Activated CD8-positive, alpha-beta memory T cell treated with anti-CD3 and anti-CD28 coated beads for 36 hours (primary cell): ENCODE data around the gene CERK. TPM values are rescaled to one million over a fixed set of nuclear protein-coding genes. Genes with fewer than 3 reads are reported as not detected.

Experiments used
- CTCF ChIA-PET: fragments of 350-600 bp; sonication (Branson Sonifier 250); formaldehyde crosslinking; loops from one replicate; lab custom pipeline; 2021; ENCODE audit warnings: antibody characterized with exemption; lab: Charles Lee
- POLR2A ChIA-PET: fragments of 350-600 bp; sonication (Branson Sonifier 250); formaldehyde crosslinking; loops from one replicate; lab custom pipeline; 2021; ENCODE audit warnings: antibody characterized with exemption; lab: Charles Lee
- total RNA-seq, 2 experiments: library from RNA; stranded (reverse); gene quantifications; one replicate each; pipeline ENCODE4 v1.2.3, GENCODE V29; 2021

CERK gene
- total RNA-seq, 2 experiments from 2014 or later = 52.8 to 56.0 TPM

GRCh38 chr22:46695346-46696228 lies 42.5 kb downstream of the CERK start:
- CTCF ChIA-PET = no interaction called here
- POLR2A ChIA-PET = interaction anchor here (0.5 kb wide), 1 partner anchor 191 kb away, joined by 3 read pairs; no protein-coding TSS in a partner anchor

GRCh38 chr22:46694416-46695170 lies 43.5 kb downstream of the CERK start:
- ChIA-PET POLR2A (no interaction called here), CTCF (interaction anchor here (1.1 to 1.3 kb wide), 2 partner anchors 11 to 131 kb away, joined by 3 read pairs; no protein-coding TSS in a partner anchor)

GRCh38 chr22:46693634-46694415 lies 44.2 kb downstream of the CERK start:
- ChIA-PET CTCF (interaction anchor here (1.1 to 1.3 kb wide), 2 partner anchors 10 to 131 kb away, joined by 3 read pairs; no protein-coding TSS in a partner anchor), POLR2A (no interaction called here)

GRCh38 chr22:46691571-46691970 lies 46.5 kb downstream of the CERK start:
- ChIA-PET POLR2A (no interaction called here), CTCF (no interaction called here)

GRCh38 chr22:46690146-46690545 lies 47.9 kb downstream of the CERK start:
- ChIA-PET POLR2A (no interaction called here), CTCF (interaction anchor here (1.0 to 1.4 kb wide), 2 partner anchors 10 to 127 kb away, joined by 3 to 5 read pairs; no protein-coding TSS in a partner anchor)

GRCh38 chr22:46688949-46689348 lies 49.1 kb downstream of the CERK start:
- ChIA-PET CTCF (no interaction called here), POLR2A (no interaction called here)

- CTCF ChIA-PET = no interaction called here
- POLR2A ChIA-PET = no interaction called here
These were observed 50.6 kb downstream of the CERK start for GRCh38 chr22:46687460-46687859.

GRCh38 chr22:46687048-46687444 lies 51.0 kb downstream of the CERK start:
- ChIA-PET CTCF (no interaction called here), POLR2A (no interaction called here)

- ChIA-PET CTCF (no interaction called here), POLR2A (no interaction called here)
These were observed 51.6 kb downstream of the CERK start for GRCh38 chr22:46686221-46687047.

- POLR2A ChIA-PET = interaction anchor here (0.6 kb wide), 1 partner anchor 13 kb away, joined by 3 read pairs; no protein-coding TSS in a partner anchor
- CTCF ChIA-PET = no interaction called here
These were observed 53.3 kb downstream of the CERK start for GRCh38 chr22:46684706-46685105.

GRCh38 chr22:46682011-46682731 lies 55.9 kb downstream of the CERK start:
- ChIA-PET CTCF (interaction anchor here (0.8 to 2.8 kb wide), 2 partner anchors 11 to 118 kb away, joined by 3 to 9 read pairs; no protein-coding TSS in a partner anchor), POLR2A (interaction anchor here (1.1 kb wide), 1 partner anchor 107 kb away, joined by 3 read pairs; no protein-coding TSS in a partner anchor)

- POLR2A ChIA-PET = no interaction called here
- CTCF ChIA-PET = interaction anchor here (2.8 kb wide), 1 partner anchor 117 kb away, joined by 9 read pairs; no protein-coding TSS in a partner anchor
These were observed 57.0 kb downstream of the CERK start for GRCh38 chr22:46681010-46681409.

GRCh38 chr22:46679706-46680269 lies 58.3 kb downstream of the CERK start:
- CTCF ChIA-PET = no interaction called here
- POLR2A ChIA-PET = no interaction called here

GRCh38 chr22:46678785-46679700 lies 59.0 kb downstream of the CERK start:
- CTCF ChIA-PET = no interaction called here
- POLR2A ChIA-PET = no interaction called here

GRCh38 chr22:46678003-46678657 lies 59.9 kb downstream of the CERK start:
- CTCF ChIA-PET = no interaction called here
- POLR2A ChIA-PET = no interaction called here
